ENCODE results near the gene ZBTB16.

The ZBTB16 gene

DNA sequence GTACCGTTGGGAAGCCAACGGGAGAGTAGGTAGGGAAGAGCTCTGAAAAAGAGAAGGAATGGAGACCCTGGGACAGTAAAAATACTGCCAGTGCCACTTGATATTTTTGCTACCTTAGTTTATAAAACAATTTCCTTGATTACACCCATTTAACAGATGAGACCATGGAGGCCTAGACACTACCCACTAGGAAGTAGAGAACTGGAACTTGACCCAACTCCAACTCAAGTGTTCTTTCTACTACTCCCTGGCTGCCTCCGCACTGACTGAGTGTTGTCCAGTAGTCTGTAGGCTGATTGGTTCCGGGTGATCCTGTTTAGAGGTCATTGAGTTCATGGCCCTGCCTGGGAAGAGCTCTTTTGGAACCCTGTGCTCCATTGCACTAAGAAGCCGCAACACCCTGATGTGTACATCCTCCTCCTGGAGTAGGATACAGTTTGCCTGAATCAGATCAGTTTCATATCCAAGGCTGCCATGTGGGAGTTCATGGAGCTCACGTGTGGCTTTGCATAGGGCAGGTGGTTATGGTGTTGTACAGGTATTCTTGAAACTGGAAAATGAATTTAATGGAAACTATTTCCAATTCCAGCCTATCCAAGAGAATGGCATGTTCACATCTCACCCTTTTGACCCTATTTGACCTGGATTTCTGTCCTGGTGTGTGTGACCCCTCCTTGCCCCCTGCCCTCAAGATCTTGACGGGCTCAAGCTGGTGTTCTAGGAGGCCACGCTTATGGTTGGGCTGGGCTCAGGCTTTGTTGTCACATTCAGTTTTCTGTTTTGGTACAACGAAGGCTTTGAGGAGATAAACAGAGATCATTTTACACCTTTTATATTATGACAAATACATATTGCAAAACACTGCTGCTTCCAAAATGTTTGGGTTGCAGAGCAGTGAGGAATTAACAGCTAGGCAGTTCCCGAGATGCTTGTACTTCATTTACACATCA lies 134.5 kb downstream of the ZBTB16 start:
- no peak for DNase-seq

DNA sequence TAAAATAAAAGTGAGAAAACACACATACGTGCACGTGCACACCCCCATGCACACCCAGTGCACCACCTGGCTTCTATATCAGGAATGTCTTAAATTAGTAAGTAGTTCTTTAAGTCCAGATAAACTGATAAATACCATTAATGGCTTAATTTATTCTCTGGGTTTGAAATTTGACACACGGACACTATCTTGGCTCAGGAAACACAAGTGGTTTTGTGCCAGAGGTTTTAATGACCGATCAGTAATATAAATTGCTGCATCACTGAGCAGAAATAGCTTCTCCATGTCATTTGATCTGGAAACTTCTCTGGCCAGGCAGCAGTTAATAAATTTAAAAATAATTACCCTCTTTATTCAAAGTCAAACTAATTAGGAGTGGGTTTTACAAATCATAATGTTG lies 135.2 kb downstream of the ZBTB16 start:
- no peak for DNase-seq

DNA sequence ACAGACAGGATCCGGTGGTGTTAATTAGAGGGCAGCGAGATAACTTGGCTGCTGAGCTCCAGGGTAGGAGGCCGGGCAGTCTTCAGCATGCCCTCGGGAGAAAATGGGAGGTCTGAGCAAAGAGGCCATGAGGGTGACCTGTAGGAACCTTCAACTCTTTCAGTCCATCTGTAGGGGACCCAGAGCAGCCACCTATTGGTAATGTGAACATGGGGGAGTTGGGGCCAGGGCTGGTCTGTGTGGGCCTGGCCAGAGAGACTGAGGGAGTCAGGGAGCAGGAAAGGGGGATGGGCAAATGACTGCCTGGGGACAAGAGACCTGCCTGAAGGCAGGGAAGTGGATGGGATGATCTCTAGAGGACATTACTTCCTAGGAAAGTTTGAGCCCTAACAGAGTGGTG lies 135.6 kb downstream of the ZBTB16 start:
- no peak for DNase-seq

DNA sequence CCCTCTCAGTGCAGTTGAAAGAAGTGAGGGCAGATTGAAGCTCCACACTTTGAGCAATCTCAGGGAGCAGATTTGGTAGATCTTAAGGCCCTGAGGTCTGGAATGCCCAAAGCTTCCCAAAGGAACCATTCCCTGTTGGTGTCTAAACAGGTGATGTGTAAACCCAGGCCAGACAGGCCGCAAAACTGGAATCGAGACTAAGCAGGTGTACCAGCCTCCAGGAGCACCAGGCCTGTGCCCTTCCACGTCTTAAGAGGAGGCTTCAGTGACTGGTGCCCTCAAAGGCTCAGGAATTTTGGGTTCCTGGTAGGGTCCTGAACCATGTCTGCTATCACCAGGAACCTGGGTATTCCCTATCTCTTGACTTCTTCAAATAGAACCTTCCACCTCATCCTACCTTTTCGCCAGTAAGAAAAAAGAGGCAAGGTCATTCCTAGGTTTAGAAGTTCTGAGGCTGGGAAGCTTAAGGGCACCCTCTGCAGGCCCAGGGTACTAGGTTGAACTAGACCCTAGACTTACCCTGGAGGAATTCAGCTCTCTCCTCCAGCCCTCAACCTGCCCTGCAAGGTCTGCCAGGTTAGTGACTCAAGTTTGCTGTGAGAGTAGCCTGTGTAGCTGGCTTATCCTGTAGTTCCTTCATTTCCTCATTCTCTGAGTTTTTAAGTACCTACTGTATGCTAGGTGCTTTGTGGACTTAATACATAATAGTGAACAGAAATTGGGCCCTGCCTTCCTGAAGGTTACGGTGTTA lies 136.6 kb downstream of the ZBTB16 start:
- DNase-seq = no peak

DNA sequence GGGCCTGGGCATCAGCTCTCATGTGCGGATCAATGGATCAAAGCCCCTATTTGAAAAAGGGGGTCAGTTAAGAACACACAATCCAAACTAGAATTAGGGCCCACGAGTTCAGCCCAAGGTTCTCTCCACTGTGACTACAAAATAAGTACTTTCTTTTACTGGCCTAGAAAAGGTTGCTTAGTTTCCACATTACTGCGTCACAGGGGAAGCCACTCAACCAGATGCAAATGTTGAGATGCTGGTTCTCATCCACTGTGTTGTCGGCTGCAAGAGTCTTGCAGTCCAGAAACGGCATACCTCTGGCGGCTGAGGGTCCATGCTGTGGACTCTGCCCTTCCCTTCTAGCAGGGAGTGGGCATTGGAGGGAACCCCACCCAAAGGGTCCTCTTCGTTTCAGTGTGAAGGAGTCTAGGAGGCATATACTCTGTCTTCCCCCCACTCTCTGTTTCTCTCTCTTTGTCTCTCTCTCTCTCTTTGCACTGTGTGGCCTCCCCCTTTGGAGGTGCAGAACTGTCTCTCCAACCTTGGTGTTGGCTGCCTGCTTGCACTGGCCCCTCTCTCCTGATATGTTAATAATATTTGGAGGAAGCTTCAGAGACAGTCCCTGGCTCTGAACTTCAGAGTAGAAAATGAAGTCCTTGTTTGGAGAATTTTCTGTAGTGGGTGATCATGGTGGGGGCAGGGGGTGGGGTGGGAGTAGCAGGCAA lies 137.6 kb downstream of the ZBTB16 start:
- peak; percentile 63 for DNase-seq

DNA sequence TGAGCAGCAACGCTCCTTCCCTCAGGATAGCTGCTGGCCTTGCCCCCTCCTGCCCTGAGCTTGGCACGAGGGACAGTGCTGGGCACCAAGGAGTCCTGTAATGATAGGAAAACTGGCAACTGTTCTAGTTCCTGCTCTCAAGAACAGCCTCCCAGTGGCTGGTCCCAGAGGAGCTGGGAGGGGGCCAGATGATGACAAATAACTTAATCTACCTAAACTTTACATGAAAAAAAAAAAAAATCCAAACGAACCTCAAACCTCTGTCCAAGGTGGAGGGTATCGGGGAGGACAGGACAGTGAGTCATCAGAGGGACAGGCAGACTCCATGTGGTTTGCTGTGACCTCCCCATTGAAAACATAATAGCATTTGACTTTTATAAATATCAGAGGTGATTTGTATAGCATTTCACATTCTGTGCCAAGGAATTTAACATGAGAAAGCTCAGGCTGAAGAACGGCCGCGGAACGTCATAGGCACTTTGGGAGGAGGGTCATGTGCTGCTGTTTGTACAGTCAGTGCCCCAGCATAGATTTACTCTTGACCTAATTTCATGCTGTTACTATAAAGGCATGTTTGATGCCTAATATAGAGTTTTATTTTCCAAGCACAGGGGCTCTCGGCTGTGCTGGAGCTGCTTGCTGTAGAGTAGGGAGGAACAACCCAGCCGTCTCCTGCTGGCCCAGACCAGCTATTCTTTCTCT lies 138.4 kb downstream of the ZBTB16 start:
- no peak for DNase-seq

DNA sequence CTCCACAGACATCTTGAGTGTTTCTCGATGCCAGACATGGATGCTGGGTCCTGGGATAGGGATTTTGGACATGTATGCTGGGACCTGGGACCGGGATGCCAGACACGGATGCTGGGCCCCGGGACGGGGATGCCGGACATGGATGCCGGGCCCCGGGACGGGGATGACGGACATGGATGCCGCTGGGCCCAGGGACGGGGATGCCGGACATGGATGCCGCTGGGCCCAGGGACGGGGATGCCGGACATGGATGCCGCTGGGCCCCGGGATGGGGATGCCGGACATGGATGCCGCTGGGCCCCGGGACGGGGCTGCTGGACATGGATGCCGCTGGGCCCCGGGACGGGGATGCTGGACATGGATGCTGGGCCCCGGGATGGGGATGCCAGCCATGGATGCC lies 139.5 kb downstream of the ZBTB16 start:
- DNase-seq = no peak

DNA sequence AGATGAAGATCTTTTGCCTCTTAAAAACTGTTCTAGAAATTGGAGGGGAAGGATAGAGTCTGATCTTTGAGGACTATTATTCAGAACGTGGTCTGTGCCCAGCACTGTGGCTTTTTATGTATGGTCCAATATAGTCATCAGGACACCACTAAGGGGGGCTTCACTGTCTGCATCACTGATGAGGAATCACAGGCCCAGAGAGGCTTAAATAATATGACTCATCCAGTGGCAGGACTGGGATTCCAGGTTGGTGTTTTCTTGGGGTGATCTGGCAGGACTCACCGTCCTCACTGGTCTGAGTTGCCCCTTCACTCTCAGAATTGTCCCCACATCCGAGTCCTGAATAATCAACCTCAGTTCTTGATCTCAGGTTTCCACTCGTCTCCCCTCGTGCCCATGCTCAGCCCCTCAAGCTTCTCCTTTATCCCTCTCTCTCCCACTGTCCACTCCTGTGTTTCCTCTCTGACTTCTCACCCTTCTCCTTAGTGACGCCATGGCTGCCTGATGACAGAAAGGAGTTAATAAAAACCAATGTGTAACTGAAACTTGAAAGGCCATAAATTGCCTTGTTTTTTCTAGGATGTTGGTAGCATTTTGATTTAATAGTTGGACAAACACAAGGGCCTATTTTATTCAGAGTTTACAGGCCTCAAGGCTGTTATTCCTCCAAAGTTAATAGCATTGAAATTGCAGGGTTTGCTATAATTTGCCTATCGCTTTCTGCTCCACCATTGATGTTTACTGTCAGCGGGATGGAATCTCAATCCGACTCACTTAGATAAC lies 141.0 kb downstream of the ZBTB16 start:
- DNase-seq = no peak

DNA sequence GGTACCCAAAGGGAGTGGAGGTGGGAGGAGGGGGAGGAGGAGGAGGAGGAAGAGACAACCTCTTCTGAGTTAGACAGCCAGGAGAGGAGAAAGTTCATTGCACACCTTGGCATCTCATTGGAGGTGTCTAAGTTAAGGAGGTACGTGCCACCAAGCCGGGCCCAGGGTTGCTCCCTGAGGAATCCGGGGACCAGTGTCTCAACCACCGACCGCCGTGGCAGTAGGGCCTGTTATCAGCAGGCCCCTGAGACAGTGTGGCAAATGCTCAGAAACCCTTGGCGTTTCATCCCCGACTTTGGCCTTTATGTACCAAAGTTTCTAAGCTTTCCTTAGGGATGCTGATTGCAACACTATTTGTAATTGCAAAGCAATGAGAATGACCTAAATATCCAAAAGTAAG lies 141.7 kb downstream of the ZBTB16 start:
- DNase-seq = no peak

DNA sequence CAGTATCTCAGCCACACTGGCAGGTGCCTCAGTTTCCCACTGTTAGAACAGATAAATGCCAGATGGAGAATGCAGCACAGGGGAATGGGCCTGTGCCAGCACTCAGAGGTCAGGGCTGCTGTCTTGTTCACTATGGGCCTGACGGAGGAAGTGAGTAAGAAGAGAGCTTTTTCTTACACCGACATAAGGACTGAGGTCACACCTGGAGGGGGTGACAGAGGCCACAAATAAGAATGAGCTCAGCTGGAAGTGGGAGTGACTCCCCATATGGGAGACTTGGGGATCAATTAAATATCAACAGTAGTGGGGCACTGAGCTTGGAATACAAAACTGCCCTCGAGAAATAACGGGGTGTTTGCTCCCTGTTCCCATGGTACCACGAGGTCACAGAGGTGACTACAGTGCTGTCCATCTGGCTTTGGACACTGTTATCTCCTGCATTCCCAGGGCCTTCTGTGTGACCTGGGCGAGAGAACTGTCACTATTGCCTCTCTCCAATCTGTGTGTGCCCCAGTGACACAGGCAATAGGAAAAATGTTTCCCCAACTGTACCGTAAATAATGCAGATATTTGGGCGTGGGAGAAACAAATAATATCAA lies 142.6 kb downstream of the ZBTB16 start:
- no peak for DNase-seq

DNA sequence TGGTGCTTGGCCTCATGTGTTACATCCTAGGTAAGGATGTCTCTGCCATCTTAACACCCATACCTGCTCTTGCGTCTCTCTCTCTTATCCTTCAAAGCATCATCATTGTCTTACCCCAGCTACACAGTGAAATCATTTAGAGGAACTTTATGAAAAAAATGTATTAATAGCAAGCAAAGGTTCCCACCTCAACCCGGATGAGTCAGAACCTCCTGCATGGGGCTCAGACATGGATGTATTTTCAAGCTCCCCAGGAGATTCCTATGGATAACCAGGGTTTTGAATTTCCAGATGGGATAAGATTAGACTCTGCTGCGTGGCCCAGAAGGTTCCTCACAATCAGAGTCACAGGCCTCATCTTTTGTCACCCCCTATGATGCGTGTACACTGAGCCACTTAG lies 147.6 kb downstream of the ZBTB16 start:
- no peak for DNase-seq

DNA sequence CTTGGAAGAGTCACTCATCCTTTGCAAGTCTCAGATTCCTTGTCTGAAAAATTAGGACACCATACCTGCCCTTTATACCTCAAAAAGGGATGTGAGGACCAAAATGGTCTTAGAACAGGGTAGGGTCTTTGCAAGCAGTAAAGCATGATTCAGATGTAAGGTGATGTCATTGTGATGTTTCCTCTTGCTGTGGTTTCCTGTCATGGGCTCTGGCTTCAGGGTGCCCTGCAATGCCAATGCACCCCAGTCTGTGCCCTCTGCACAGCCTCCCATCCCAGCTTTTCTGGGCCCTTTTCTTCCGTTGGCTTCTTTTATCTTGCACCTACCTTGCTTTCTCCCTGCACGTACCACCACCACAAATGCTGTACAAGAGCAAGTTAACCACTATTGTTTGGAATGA lies 148.9 kb downstream of the ZBTB16 start:
- no peak for DNase-seq

DNA sequence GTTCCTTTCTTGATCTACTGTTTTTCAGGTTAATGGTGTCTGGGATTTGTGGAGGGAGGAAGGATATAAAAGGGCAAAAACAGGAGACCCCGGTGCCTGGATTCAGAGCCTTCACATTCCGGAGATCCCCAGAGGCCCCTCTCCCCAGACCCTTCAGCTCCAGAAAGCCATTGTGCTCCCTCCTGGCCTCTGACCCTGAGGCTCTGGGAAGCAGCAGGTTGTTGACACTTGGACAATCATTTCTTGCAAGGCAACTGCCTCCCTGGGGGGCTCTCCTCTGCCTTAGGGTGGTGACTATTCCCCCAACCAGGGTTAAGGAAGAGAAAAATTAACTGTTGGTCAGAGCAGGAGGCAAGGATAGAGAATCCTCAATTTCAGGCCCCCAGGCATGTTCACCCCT lies 149.8 kb downstream of the ZBTB16 start:
- no peak for DNase-seq

DNA sequence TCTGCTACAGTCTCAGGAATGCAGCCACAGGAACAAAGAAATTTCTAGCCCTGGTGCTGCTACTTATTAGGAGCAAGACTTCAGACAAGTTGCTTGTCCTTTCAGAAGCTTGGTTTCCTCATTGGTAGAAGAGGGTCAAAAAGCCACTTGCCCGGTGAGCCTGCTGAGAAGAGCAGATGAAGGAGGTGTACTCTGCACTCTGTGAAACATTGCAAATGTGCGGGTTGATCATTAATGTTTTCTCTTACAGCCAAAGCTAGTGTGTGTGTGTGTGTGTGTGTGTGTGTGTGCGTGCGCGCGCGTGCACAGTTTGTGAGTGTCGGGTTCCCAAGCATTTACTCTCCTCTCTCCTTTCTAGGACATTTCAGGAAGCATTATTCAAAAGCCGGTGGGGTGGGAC lies 150.4 kb downstream of the ZBTB16 start:
- DNase-seq = no peak

DNA sequence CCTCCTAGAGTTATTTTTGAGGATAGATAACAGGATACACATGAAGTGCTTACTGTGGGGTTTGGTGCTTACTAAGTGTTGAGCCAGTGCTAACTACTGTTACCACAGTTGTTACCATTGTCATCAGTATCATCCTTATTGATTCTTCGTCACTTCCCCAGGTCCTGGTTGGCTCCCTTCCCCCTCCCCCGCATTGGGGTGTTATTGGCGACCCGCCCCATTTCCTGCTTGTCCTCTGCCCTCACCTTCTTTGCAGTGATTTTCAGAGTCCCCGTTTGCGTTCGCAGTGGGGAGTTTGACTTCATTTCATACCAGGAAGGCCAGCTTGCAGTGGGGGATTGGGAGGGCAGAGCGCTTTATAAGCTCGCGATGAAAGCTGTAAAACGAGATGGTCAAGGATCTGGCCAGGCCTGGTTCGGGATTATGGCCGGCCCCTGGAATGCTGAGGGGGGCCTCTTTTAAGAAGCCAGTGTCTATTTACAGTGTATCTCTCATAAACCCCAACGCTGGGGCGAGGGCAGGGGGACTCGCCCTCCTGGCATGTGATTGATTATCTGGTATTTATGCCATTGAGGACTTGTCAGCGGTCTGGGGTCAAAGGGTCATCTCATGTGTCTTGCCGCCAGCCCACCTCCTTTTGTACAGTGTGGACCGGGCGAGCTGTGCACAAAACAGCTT lies 152.1 kb downstream of the ZBTB16 start:
- DNase-seq = no peak

DNA sequence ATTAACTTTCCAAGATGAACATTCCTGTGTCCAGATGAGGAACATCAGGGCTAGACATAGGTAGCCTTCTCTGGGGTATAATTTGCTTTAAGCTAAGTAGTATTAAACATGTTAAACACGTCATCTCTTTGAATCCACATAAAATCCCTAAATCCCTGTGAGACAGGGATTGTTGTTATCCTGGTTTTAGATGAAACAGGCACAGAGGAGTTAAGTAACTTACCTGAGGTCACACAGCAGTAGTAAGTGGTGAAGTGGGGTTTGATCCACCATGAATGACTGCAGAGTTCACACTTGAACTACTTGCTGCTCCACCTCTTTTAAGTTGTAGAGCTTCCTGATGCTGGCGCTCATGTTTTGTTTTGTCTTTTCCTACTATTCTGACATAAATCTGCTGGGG lies 154.1 kb downstream of the ZBTB16 start:
- no peak for DNase-seq

DNA sequence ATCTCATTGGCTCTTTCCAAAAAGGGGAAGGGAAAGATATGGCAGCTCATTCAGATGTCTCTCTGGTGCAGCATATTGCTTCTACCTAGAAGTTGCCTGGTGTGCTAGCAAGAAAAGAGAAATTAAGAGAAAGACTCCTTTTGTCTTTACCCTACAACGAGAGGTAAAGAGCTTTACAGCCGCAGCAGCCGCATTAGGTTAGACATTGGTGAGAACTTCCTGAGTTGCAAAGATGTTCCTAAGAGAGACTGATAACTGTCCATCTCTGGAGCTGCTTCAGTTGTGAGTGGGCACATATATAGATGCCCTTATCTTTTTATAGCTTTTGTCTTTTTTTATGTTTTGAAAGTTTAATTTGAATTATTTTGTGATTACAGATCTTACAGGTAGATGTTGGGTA lies 155.9 kb downstream of the ZBTB16 start:
- no peak for DNase-seq

DNA sequence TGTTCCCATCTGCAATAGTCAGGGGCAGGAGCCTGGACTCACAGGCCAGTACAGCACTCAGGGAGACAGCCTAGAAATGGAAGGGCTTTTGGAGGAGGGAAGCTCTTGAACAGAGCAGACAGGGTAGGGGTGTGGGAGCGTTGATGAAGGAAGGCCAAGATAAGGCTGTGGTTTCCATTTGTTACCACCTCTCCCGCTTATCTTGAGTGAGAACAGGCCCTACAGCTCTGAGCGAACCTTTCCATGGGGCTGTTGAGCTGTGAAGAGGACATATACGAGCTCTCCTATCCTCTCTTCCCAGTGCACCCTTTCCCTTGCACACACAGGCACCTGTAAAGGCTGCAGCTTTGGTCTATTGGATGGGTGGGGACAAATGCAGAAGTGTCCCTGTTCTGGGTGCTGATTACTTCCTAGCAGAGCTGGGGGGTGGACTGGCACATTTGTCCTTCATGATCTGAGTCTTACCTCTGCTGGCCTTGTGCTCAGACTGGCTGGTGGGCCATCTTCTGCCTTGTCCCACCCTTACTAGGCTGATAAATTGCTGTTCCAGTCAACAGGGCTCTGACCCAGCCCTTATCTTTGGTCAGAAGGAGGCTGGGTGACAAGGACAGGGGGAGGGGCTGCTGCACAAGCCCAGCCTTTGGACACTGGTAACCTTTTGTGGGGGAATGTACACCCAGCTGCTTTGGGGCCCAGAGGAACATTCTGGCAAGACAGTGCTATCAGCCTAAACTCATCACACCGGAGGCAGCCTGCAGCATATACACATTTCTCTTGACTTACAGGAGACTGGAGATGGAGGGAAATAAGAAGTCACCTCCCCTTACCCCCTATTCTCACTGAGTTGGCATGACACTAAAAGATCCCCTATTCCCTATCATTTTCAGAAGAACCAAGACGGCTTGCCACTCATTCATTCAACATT lies 156.6 kb downstream of the ZBTB16 start:
- DNase-seq = no peak

DNA sequence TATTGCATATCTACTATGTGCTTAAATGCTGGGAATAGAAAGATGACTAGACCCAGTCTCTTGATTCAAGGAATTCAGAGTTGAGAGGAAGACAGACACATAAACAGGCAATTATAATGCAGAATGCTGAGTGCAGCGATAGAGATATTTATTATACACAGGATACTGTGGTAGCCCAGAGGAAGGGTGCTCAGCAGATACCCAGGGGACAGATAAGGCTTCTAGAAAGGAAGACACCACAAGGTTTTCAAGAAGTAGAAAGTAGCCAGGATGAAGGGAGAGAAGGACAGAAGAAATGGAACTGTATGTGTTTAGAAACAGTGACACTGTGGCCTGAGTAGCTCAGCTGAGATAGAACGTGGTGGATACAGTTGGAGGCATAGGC lies 157.3 kb downstream of the ZBTB16 start:
- DNase-seq = no peak

DNA sequence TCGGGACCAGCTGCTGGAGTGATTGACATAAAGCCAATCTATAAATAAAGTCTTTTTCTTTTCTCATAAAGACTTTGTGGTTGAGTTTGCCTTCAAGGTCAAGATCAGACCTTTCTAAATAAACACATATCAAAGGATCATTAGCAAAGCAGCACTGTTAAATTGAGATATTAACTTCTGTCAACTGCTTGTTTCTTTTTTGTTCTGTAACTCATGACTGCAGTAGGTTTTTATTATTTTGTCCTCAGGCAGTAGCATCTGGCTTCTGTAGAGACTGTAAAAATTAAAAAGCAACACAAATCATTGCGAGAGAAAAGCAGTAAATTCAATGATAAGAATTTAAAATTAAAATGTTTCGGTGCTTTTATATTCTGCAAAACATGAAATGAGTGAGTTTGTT lies 159.0 kb downstream of the ZBTB16 start:
- no peak for DNase-seq

Measured in midbrain (tissue), 1 donor.